Measurements from ENCODE around the gene MSRB2. TPM values are rescaled to one million over a fixed set of nuclear protein-coding genes. Genes with fewer than 3 reads are reported as not detected.

The MSRB2 gene
- total and polyA plus RNA-seq, 9 donors, result 16.5 to 37.1 (median 33.1) TPM

DNA sequence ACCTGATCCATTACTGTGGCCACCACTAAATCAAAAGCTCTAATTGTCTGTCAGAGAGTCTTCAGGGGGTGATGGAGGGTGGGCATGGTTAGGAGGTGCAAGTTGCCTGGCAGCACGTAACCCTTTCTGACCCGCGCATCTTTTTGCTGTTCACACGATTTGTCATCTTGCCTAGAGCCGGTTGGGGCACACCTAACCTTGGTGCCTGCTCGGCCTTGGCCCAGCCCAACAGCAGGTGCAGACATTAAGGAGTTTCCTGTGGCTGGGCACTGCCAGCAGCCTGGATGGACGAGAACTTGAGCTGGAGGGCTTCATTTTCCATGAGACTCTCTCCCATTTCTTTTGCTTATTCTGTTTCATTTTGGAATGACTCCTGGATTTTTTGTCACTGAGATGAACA is 55.7 kb downstream of the MSRB2 start:
- WGBS, 3 donors, result 73 to 80% (median 79%) methylated on average over 7 of the region's 7 CpGs
- no peaks in the 10 kb centered on the region for H3K9me3 ChIP-seq
- intact Hi-C loops (cut with DNase I), result no loop called here

DNA sequence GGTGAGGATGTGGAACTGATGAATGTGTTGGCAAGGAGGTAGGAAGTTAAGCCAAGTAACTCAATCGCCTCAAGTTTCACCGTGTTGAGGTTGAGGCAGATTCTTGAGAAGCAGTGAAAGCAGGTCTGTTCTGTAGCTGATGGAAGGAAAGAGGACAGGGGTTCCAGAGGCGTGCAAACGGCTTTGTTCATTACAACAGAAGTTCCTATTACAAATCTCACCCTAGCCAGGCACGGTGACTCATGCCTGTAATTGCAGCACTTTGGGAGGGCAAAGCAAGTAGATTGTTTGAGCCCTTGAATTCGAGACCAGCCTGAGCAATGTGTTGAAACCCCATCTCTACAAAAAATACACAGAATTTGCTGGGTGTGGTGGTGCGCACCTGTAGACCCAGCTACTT is 59.8 kb downstream of the MSRB2 start:
- H3K9me3 ChIP-seq, result no peaks in the 10 kb centered on the region
- H3K36me3 ChIP-seq, result no peaks in the 10 kb centered on the region
- H3K4me3 ChIP-seq, result no peak overlapping the region
- TF ChIP-seq POLR2A (IDR thresholded peaks at IDR 0.05) (no peak), EP300 (IDR thresholded peaks at IDR 0.05) (no peak)
- TF ChIP-seq, protein P1, sequence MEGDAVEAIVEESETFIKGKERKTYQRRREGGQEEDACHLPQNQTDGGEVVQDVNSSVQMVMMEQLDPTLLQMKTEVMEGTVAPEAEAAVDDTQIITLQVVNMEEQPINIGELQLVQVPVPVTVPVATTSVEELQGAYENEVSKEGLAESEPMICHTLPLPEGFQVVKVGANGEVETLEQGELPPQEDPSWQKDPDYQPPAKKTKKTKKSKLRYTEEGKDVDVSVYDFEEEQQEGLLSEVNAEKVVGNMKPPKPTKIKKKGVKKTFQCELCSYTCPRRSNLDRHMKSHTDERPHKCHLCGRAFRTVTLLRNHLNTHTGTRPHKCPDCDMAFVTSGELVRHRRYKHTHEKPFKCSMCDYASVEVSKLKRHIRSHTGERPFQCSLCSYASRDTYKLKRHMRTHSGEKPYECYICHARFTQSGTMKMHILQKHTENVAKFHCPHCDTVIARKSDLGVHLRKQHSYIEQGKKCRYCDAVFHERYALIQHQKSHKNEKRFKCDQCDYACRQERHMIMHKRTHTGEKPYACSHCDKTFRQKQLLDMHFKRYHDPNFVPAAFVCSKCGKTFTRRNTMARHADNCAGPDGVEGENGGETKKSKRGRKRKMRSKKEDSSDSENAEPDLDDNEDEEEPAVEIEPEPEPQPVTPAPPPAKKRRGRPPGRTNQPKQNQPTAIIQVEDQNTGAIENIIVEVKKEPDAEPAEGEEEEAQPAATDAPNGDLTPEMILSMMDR (IDR thresholded peaks at IDR 0.05), result no peak
- intact Hi-C loops (cut with DNase I), result no loop called here
- WGBS, 3 donors, result 76 to 86% (median 83%) methylated on average over 7 of the region's 7 CpGs
- H3K4me1 ChIP-seq (ENCODE audit: insufficient read depth), result no peaks in the 10 kb centered on the region
- no peak overlapping the region for H3K27ac ChIP-seq
- no peaks in the 10 kb centered on the region for H3K27me3 ChIP-seq
- DNase-seq, result no peak

More for the DNA sequence above, 55.7 kb downstream of the MSRB2 start:
- Histone ChIP-seq H3K27me3 (no peaks in the 10 kb centered on the region), H3K36me3 (no peaks in the 10 kb centered on the region), H3K27ac (no peak overlapping the region), H3K4me3 (no peak overlapping the region), H3K4me1 (ENCODE audit: insufficient read depth) (no peaks in the 10 kb centered on the region)
- TF ChIP-seq, protein P1 (IDR thresholded peaks at IDR 0.05), result no peak
- TF ChIP-seq POLR2A (IDR thresholded peaks at IDR 0.05) (no peak), EP300 (IDR thresholded peaks at IDR 0.05) (no peak)
- no peak for DNase-seq

DNA sequence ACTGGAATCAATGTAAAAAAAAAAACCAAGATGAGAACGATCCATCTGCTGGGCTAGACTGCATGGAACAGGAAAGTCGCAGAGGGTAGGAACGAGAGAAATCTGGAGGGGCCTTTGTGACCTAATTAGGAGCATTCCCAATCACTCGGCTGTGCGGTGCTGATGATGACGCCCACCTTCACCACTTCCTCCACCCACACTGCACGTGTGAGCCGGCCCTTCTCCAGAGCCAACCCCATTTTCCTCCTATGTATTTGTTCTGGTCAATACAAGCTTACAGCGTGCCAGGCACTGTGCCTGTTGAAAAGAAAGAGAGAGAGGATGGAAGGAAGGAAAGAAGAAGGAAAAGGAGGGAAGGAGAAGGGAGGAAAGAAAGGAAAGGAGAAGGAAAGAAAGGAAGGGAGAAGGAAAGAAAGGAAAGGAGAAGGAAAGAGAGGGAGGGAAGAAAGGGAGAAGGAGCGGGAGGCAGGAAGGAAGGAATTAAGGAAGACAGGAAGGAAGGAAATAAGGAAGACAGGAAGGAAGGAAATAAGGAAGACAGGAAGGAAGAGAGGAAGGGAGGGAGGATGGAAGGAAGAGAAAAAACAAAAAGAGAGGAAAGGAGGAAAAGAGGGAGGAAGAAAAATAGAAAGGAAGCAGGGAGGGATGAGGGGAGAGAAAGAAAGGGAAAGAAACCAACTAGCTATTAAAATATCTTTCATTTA is 61.2 kb downstream of the MSRB2 start:
- 50 to 66% (median 58%) methylated on average over 10 of the region's 10 CpGs for WGBS, 3 donors
- no peaks in the 10 kb centered on the region for H3K9me3 ChIP-seq
- TF ChIP-seq, protein P1 (IDR thresholded peaks at IDR 0.05), result no peak
- TF ChIP-seq POLR2A (IDR thresholded peaks at IDR 0.05) (no peak), EP300 (IDR thresholded peaks at IDR 0.05) (no peak)
- no peaks in the 10 kb centered on the region for H3K4me1 ChIP-seq (ENCODE audit: insufficient read depth)
- DNase-seq, result no peak
- H3K36me3 ChIP-seq, result no peaks in the 10 kb centered on the region
- no peak overlapping the region for H3K4me3 ChIP-seq
- no peaks in the 10 kb centered on the region for H3K27me3 ChIP-seq
- intact Hi-C loops (cut with DNase I), result no loop called here
- H3K27ac ChIP-seq, result no peak overlapping the region

DNA sequence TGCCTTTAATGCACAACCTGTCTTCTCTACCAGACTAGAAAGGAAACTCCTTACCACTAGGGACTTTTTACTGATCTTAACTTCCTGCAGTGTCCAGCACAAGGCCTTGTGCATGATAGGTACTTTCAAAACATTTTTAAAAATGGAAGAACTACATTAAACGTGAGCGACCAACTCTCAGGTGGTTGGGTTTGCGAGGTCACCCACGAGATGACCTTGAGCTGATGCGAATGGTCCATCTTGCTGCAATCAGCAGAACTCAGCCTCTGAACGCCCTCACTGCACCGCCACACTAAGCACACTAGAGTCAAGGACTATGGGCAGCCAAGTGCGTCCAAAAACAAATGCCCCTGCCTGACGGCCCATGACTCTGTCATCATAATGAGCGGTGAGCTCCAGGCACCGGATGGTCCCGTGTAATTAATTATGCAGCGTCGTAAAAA is 61.9 kb downstream of the MSRB2 start:
- WGBS, 3 donors, result 30 to 44% (median 36%) methylated on average over 14 of the region's 14 CpGs
- Histone ChIP-seq H3K36me3 (no peaks in the 10 kb centered on the region), H3K4me1 (ENCODE audit: insufficient read depth) (no peaks in the 10 kb centered on the region), H3K27ac (no peak overlapping the region), H3K9me3 (no peaks in the 10 kb centered on the region), H3K4me3 (no peak overlapping the region), H3K27me3 (no peaks in the 10 kb centered on the region)
- TF ChIP-seq POLR2A (IDR thresholded peaks at IDR 0.05) (no peak), EP300 (IDR thresholded peaks at IDR 0.05) (no peak)
- TF ChIP-seq, protein P1 (IDR thresholded peaks at IDR 0.05), result no peak
- DNase-seq, result no peak
- intact Hi-C loops (cut with DNase I), result no loop called here

Data from ovary (tissue), 9 donors.